Activated naive CD4-positive, alpha-beta T cell treated with anti-CD3 and anti-CD28 coated beads, Interleukin-2, amount 50 U/mL, for 24 hours (primary cell): ENCODE measurements around the gene FAM13A.
A peak's percentile ranks its signal among the peaks of the same experiment; 100 is the strongest.

Experiments
- H3K27ac Mint-ChIP-seq: one replicate; pipeline ENCODE4 v1.8.0; 2021; ENCODE audit warnings: mild to moderate bottlenecking, mixed read lengths
- H3K27me3 Mint-ChIP-seq: one replicate; pipeline ENCODE4 v1.8.0; 2021; ENCODE audit warnings: mixed read lengths
- H3K36me3 Mint-ChIP-seq: one replicate; pipeline ENCODE4 v1.8.0; 2021; ENCODE audit warnings: mixed read lengths
- H3K4me1 Mint-ChIP-seq: one replicate; pipeline ENCODE4 v1.8.0; 2021; ENCODE audit warnings: mixed read lengths
- H3K4me3 Mint-ChIP-seq: one replicate; pipeline ENCODE4 v1.8.0; 2021; ENCODE audit warnings: mild to moderate bottlenecking, mixed read lengths
- H3K9me3 Mint-ChIP-seq: one replicate; pipeline ENCODE4 v1.8.0; 2021; ENCODE audit warnings: mixed read lengths

Gene FAM13A

GRCh38 chr4:88796545-88796944 is 260.4 kb downstream of the FAM13A start:
- peaks cover 5% of the 10 kb centered on the region for H3K36me3 Mint-ChIP-seq
- H3K4me1 Mint-ChIP-seq, result peaks cover 9% of the 10 kb centered on the region
- H3K27ac Mint-ChIP-seq, result no peak overlapping the region
- H3K4me3 Mint-ChIP-seq, result no peak overlapping the region
- H3K27me3 Mint-ChIP-seq, result no peaks in the 10 kb centered on the region
- no peaks in the 10 kb centered on the region for H3K9me3 Mint-ChIP-seq

GRCh38 chr4:88794952-88795351 is 262.0 kb downstream of the FAM13A start:
- Mint-ChIP-seq H3K9me3 (no peaks in the 10 kb centered on the region), H3K27ac (no peak overlapping the region), H3K4me1 (peaks cover 10% of the 10 kb centered on the region), H3K4me3 (no peak overlapping the region), H3K27me3 (no peaks in the 10 kb centered on the region), H3K36me3 (peaks cover 5% of the 10 kb centered on the region)

- H3K4me3 Mint-ChIP-seq, result no peak overlapping the region
- peaks cover 5% of the 10 kb centered on the region for H3K36me3 Mint-ChIP-seq
- H3K27me3 Mint-ChIP-seq, result no peaks in the 10 kb centered on the region
- no peak overlapping the region for H3K27ac Mint-ChIP-seq
- H3K4me1 Mint-ChIP-seq, result peaks cover 10% of the 10 kb centered on the region
- H3K9me3 Mint-ChIP-seq, result no peaks in the 10 kb centered on the region
Observed at GRCh38 chr4:88794087-88794690, 262.8 kb downstream of the FAM13A start.

- Mint-ChIP-seq H3K9me3 (no peaks in the 10 kb centered on the region), H3K27ac (no peak overlapping the region), H3K27me3 (no peaks in the 10 kb centered on the region), H3K4me1 (peaks cover 10% of the 10 kb centered on the region), H3K4me3 (no peak overlapping the region), H3K36me3 (peaks cover 5% of the 10 kb centered on the region)
Observed at GRCh38 chr4:88793475-88793874, 263.5 kb downstream of the FAM13A start.

GRCh38 chr4:88792821-88793220 is 264.2 kb downstream of the FAM13A start:
- Mint-ChIP-seq H3K9me3 (no peaks in the 10 kb centered on the region), H3K36me3 (peaks cover 3% of the 10 kb centered on the region), H3K27ac (no peak overlapping the region), H3K4me3 (no peak overlapping the region), H3K4me1 (peaks cover 10% of the 10 kb centered on the region), H3K27me3 (no peaks in the 10 kb centered on the region)

GRCh38 chr4:88792268-88792781 is 264.7 kb downstream of the FAM13A start:
- no peak overlapping the region for H3K4me3 Mint-ChIP-seq
- peak overlapping the region; percentile 88 for H3K27ac Mint-ChIP-seq
- H3K36me3 Mint-ChIP-seq, result no peaks in the 10 kb centered on the region
- peaks cover 10% of the 10 kb centered on the region for H3K4me1 Mint-ChIP-seq
- H3K27me3 Mint-ChIP-seq, result no peaks in the 10 kb centered on the region
- H3K9me3 Mint-ChIP-seq, result no peaks in the 10 kb centered on the region

GRCh38 chr4:88791274-88791673 is 265.7 kb downstream of the FAM13A start:
- Mint-ChIP-seq H3K36me3 (no peaks in the 10 kb centered on the region), H3K27me3 (no peaks in the 10 kb centered on the region), H3K9me3 (no peaks in the 10 kb centered on the region), H3K4me1 (peaks cover 10% of the 10 kb centered on the region), H3K4me3 (no peak overlapping the region), H3K27ac (no peak overlapping the region)

- no peak overlapping the region for H3K4me3 Mint-ChIP-seq
- no peaks in the 10 kb centered on the region for H3K27me3 Mint-ChIP-seq
- H3K27ac Mint-ChIP-seq, result no peak overlapping the region
- no peaks in the 10 kb centered on the region for H3K9me3 Mint-ChIP-seq
- peaks cover 10% of the 10 kb centered on the region for H3K4me1 Mint-ChIP-seq
- H3K36me3 Mint-ChIP-seq, result peaks cover 6% of the 10 kb centered on the region
Observed at GRCh38 chr4:88788895-88789294, 268.1 kb downstream of the FAM13A start.

GRCh38 chr4:88788424-88788823 is 268.6 kb downstream of the FAM13A start:
- H3K27ac Mint-ChIP-seq, result no peak overlapping the region
- peaks cover 6% of the 10 kb centered on the region for H3K36me3 Mint-ChIP-seq
- H3K4me1 Mint-ChIP-seq, result peaks cover 10% of the 10 kb centered on the region
- no peaks in the 10 kb centered on the region for H3K27me3 Mint-ChIP-seq
- no peaks in the 10 kb centered on the region for H3K9me3 Mint-ChIP-seq
- no peak overlapping the region for H3K4me3 Mint-ChIP-seq

- Mint-ChIP-seq H3K27me3 (no peaks in the 10 kb centered on the region), H3K9me3 (no peaks in the 10 kb centered on the region), H3K4me3 (no peak overlapping the region), H3K4me1 (no peaks in the 10 kb centered on the region), H3K27ac (no peak overlapping the region), H3K36me3 (peaks cover 6% of the 10 kb centered on the region)
Observed at GRCh38 chr4:88786011-88786410, 271.0 kb downstream of the FAM13A start.

- Mint-ChIP-seq H3K27me3 (no peaks in the 10 kb centered on the region), H3K27ac (no peak overlapping the region), H3K9me3 (no peaks in the 10 kb centered on the region), H3K36me3 (peaks cover 9% of the 10 kb centered on the region), H3K4me3 (no peak overlapping the region), H3K4me1 (no peaks in the 10 kb centered on the region)
Observed at GRCh38 chr4:88780389-88780788, 276.6 kb downstream of the FAM13A start.

GRCh38 chr4:88779431-88779830 is 277.6 kb downstream of the FAM13A start:
- no peak overlapping the region for H3K4me3 Mint-ChIP-seq
- H3K27ac Mint-ChIP-seq, result no peak overlapping the region
- H3K36me3 Mint-ChIP-seq, result peaks cover 15% of the 10 kb centered on the region
- no peaks in the 10 kb centered on the region for H3K27me3 Mint-ChIP-seq
- no peaks in the 10 kb centered on the region for H3K4me1 Mint-ChIP-seq
- no peaks in the 10 kb centered on the region for H3K9me3 Mint-ChIP-seq

- no peak overlapping the region for H3K4me3 Mint-ChIP-seq
- H3K27me3 Mint-ChIP-seq, result no peaks in the 10 kb centered on the region
- no peak overlapping the region for H3K27ac Mint-ChIP-seq
- H3K9me3 Mint-ChIP-seq, result no peaks in the 10 kb centered on the region
- peaks cover 13% of the 10 kb centered on the region for H3K36me3 Mint-ChIP-seq
- H3K4me1 Mint-ChIP-seq, result no peaks in the 10 kb centered on the region
Observed at GRCh38 chr4:88775529-88775928, 281.5 kb downstream of the FAM13A start.

- Mint-ChIP-seq H3K9me3 (no peaks in the 10 kb centered on the region), H3K4me3 (no peak overlapping the region), H3K36me3 (peaks cover 9% of the 10 kb centered on the region), H3K27me3 (no peaks in the 10 kb centered on the region), H3K4me1 (no peaks in the 10 kb centered on the region), H3K27ac (no peak overlapping the region)
Observed at GRCh38 chr4:88775026-88775425, 282.0 kb downstream of the FAM13A start.

GRCh38 chr4:88771883-88772450 is 285.0 kb downstream of the FAM13A start:
- no peak overlapping the region for H3K4me3 Mint-ChIP-seq
- H3K4me1 Mint-ChIP-seq, result no peaks in the 10 kb centered on the region
- H3K36me3 Mint-ChIP-seq, result peaks cover 12% of the 10 kb centered on the region
- no peak overlapping the region for H3K27ac Mint-ChIP-seq
- no peaks in the 10 kb centered on the region for H3K27me3 Mint-ChIP-seq
- H3K9me3 Mint-ChIP-seq, result no peaks in the 10 kb centered on the region

- no peaks in the 10 kb centered on the region for H3K9me3 Mint-ChIP-seq
- H3K4me3 Mint-ChIP-seq, result no peak overlapping the region
- H3K27ac Mint-ChIP-seq, result no peak overlapping the region
- peaks cover 6% of the 10 kb centered on the region for H3K36me3 Mint-ChIP-seq
- H3K4me1 Mint-ChIP-seq, result no peaks in the 10 kb centered on the region
- H3K27me3 Mint-ChIP-seq, result no peaks in the 10 kb centered on the region
Observed at GRCh38 chr4:88765729-88766128, 291.3 kb downstream of the FAM13A start.

- peaks cover 6% of the 10 kb centered on the region for H3K36me3 Mint-ChIP-seq
- no peak overlapping the region for H3K27ac Mint-ChIP-seq
- no peaks in the 10 kb centered on the region for H3K4me1 Mint-ChIP-seq
- H3K4me3 Mint-ChIP-seq, result no peak overlapping the region
- no peaks in the 10 kb centered on the region for H3K9me3 Mint-ChIP-seq
- H3K27me3 Mint-ChIP-seq, result no peaks in the 10 kb centered on the region
Observed at GRCh38 chr4:88763075-88763474, 293.9 kb downstream of the FAM13A start.
